ENCODE data around the gene DPY19L2. TPM values are rescaled to one million over a fixed set of nuclear protein-coding genes. Genes with fewer than 3 reads are reported as not detected.
"Not testable (repeated sequence)": the region's sequence is repeated elsewhere in the genome, so short reads cannot be mapped to it uniquely, and the experiment has no call there.

DPY19L2 gene
- total RNA-seq = 0.61 and 0.80 TPM in 2 replicates

GRCh38 chr12:63668028-63668799 is at the start of gene DPY19L2:
TSS of gene DPY19L2 (minus strand) at chr12:63668493. CDS start at chr12:63668393, 100 bp downstream.
- Mint-ChIP-seq H3K4me1 (peaks cover 10% of the 10 kb centered on the region), H3K9me3 (no peaks in the 10 kb centered on the region), H3K4me3 (peak within 1 kb of the TSS; percentile 87), H3K27me3 (peaks cover 38% of the 10 kb centered on the region), H3K36me3 (ENCODE audit: low read depth) (no peaks in the 10 kb centered on the region), H3K27ac (peak within 1 kb of the TSS; percentile 60)
- intact Hi-C loops (cut with micrococcal nuclease) = no loop called here
- DNase-seq = peak; percentile 75

- DNase-seq; H3K36me3 Mint-ChIP-seq (ENCODE audit: low read depth); intact Hi-C loops (cut with micrococcal nuclease); H3K27ac Mint-ChIP-seq; H3K9me3 Mint-ChIP-seq; H3K27me3 Mint-ChIP-seq; H3K4me3 Mint-ChIP-seq: not testable (repeated sequence)
- peaks cover 11% of the 10 kb centered on the region for H3K4me1 Mint-ChIP-seq
Observed at GRCh38 chr12:63716891-63717290, 48.6 kb upstream of the DPY19L2 start.

GRCh38 chr12:63715107-63715625 is 46.9 kb upstream of the DPY19L2 start:
- DNase-seq; H3K36me3 Mint-ChIP-seq (ENCODE audit: low read depth); H3K9me3 Mint-ChIP-seq; H3K4me3 Mint-ChIP-seq; H3K27me3 Mint-ChIP-seq; H3K27ac Mint-ChIP-seq; intact Hi-C loops (cut with micrococcal nuclease): not testable (repeated sequence)
- peaks cover 11% of the 10 kb centered on the region for H3K4me1 Mint-ChIP-seq

GRCh38 chr12:63714409-63714808 is 46.1 kb upstream of the DPY19L2 start:
- H3K27me3 Mint-ChIP-seq; H3K9me3 Mint-ChIP-seq; intact Hi-C loops (cut with micrococcal nuclease); H3K4me3 Mint-ChIP-seq; DNase-seq; H3K36me3 Mint-ChIP-seq (ENCODE audit: low read depth): not testable (repeated sequence)
- Mint-ChIP-seq H3K27ac (peak overlapping the region; percentile 23), H3K4me1 (peaks cover 11% of the 10 kb centered on the region)

GRCh38 chr12:63713681-63714075 is 45.4 kb upstream of the DPY19L2 start:
- DNase-seq; H3K9me3 Mint-ChIP-seq; H3K4me3 Mint-ChIP-seq; intact Hi-C loops (cut with micrococcal nuclease); H3K27me3 Mint-ChIP-seq; H3K36me3 Mint-ChIP-seq (ENCODE audit: low read depth): not testable (repeated sequence)
- Mint-ChIP-seq H3K27ac (peak overlapping the region; percentile 23), H3K4me1 (peaks cover 11% of the 10 kb centered on the region)

- DNase-seq; H3K27me3 Mint-ChIP-seq; H3K36me3 Mint-ChIP-seq (ENCODE audit: low read depth); H3K4me3 Mint-ChIP-seq; H3K9me3 Mint-ChIP-seq; intact Hi-C loops (cut with micrococcal nuclease); H3K27ac Mint-ChIP-seq: not testable (repeated sequence)
- H3K4me1 Mint-ChIP-seq = peaks cover 11% of the 10 kb centered on the region
Observed at GRCh38 chr12:63712979-63713680, 44.8 kb upstream of the DPY19L2 start.

- peaks cover 11% of the 10 kb centered on the region for H3K4me1 Mint-ChIP-seq
- H3K4me3 Mint-ChIP-seq; H3K27ac Mint-ChIP-seq; H3K36me3 Mint-ChIP-seq (ENCODE audit: low read depth); intact Hi-C loops (cut with micrococcal nuclease); DNase-seq; H3K27me3 Mint-ChIP-seq; H3K9me3 Mint-ChIP-seq: not testable (repeated sequence)
Observed at GRCh38 chr12:63712376-63712974, 44.2 kb upstream of the DPY19L2 start.

- DNase-seq; H3K4me3 Mint-ChIP-seq; H3K36me3 Mint-ChIP-seq (ENCODE audit: low read depth); H3K9me3 Mint-ChIP-seq; H3K27ac Mint-ChIP-seq; H3K27me3 Mint-ChIP-seq; intact Hi-C loops (cut with micrococcal nuclease): not testable (repeated sequence)
- peaks cover 11% of the 10 kb centered on the region for H3K4me1 Mint-ChIP-seq
Observed at GRCh38 chr12:63711339-63711738, 43.0 kb upstream of the DPY19L2 start.

- Mint-ChIP-seq H3K4me3 (no peak overlapping the region), H3K36me3 (ENCODE audit: low read depth) (no peaks in the 10 kb centered on the region), H3K4me1 (no peaks in the 10 kb centered on the region), H3K9me3 (no peaks in the 10 kb centered on the region), H3K27me3 (peaks cover 7% of the 10 kb centered on the region), H3K27ac (no peak overlapping the region)
- intact Hi-C loops (cut with micrococcal nuclease) = no loop called here
- no peak for DNase-seq
Observed at GRCh38 chr12:63706336-63706735, 38.0 kb upstream of the DPY19L2 start.

- H3K27me3 Mint-ChIP-seq; H3K36me3 Mint-ChIP-seq (ENCODE audit: low read depth); H3K4me1 Mint-ChIP-seq; H3K9me3 Mint-ChIP-seq; H3K27ac Mint-ChIP-seq; intact Hi-C loops (cut with micrococcal nuclease); DNase-seq; H3K4me3 Mint-ChIP-seq: not testable (repeated sequence)
Observed at GRCh38 chr12:63699678-63700382, 31.5 kb upstream of the DPY19L2 start.

- H3K27me3 Mint-ChIP-seq; DNase-seq; H3K27ac Mint-ChIP-seq; intact Hi-C loops (cut with micrococcal nuclease); H3K36me3 Mint-ChIP-seq (ENCODE audit: low read depth); H3K4me3 Mint-ChIP-seq; H3K4me1 Mint-ChIP-seq; H3K9me3 Mint-ChIP-seq: not testable (repeated sequence)
Observed at GRCh38 chr12:63699011-63699410, 30.7 kb upstream of the DPY19L2 start.

- intact Hi-C loops (cut with micrococcal nuclease); H3K4me3 Mint-ChIP-seq; H3K36me3 Mint-ChIP-seq (ENCODE audit: low read depth); DNase-seq; H3K9me3 Mint-ChIP-seq; H3K4me1 Mint-ChIP-seq; H3K27me3 Mint-ChIP-seq; H3K27ac Mint-ChIP-seq: not testable (repeated sequence)
Observed at GRCh38 chr12:63690837-63691236, 22.5 kb upstream of the DPY19L2 start.

GRCh38 chr12:63689141-63689540 is 20.8 kb upstream of the DPY19L2 start:
- intact Hi-C loops (cut with micrococcal nuclease); H3K27me3 Mint-ChIP-seq; H3K36me3 Mint-ChIP-seq (ENCODE audit: low read depth); H3K27ac Mint-ChIP-seq; H3K4me1 Mint-ChIP-seq; DNase-seq; H3K4me3 Mint-ChIP-seq; H3K9me3 Mint-ChIP-seq: not testable (repeated sequence)

All from activated CD4-positive, alpha-beta T cell treated with anti-CD3 and anti-CD28 coated beads, Interleukin-2, amount 10 ng/mL, durations not matched to agents 24 days and 14 days (primary cell).